Neural cell (in vitro differentiated cells): ENCODE data around the gene RHOF.

Experiments used
- CTCF ChIP-seq: fragments of 450-650 bp; IDR thresholded peaks from 2 replicates; pipeline ENCODE4 v1.5.1; 2014; ENCODE audit warnings: antibody characterized with exemption, mild to moderate bottlenecking, moderate library complexity; ENCODE audit not compliant: poor library complexity, severe bottlenecking
- POLR2AphosphoS5 ChIP-seq: IDR thresholded peaks from 2 replicates; pipeline ENCODE4 v1.6.1; 2012
- REST ChIP-seq: IDR thresholded peaks from 2 replicates; pipeline ENCODE4 v1.6.1; 2012; ENCODE audit warnings: borderline replicate concordance

- TF ChIP-seq CTCF (no peak), POLR2AphosphoS5 (no peak), REST (no peak)
These were observed 3.6 kb upstream of the RHOF start for GRCh38 chr12:121796855-121797751.
